Activated naive CD4-positive, alpha-beta T cell treated with anti-CD3 and anti-CD28 coated beads, Interleukin-2, amount 50 U/mL, for 72 hours (primary cell): Measurements from ENCODE around the gene CROCC2. TPM values are rescaled to one million over a fixed set of nuclear protein-coding genes. Genes with fewer than 3 reads are reported as not detected.

Experiments used
- ATAC-seq, 2 donors: fragments of 150-1000 bp; cut with Tn5 transposase; 2 replicates each; pipeline ENCODE4 v1.10.0; 2021; ENCODE audit warnings: mild to moderate bottlenecking in 2 of 2, moderate library complexity in 2 of 2
- DNase-seq, 2 donors: peaks; one replicate each; pipeline ENCODE4 v3.0.0; 2021 to 2022; ENCODE audit warnings: low spot score in 2 of 2
- H3K27ac Mint-ChIP-seq, 2 donors: one replicate each; pipeline ENCODE4 v1.8.0; 2022; ENCODE audit warnings: mild to moderate bottlenecking in 2 of 2, mixed read lengths in 2 of 2
- H3K36me3 Mint-ChIP-seq, 2 donors: one replicate each; pipeline ENCODE4 v1.8.0; 2022; ENCODE audit warnings: mixed read lengths in 2 of 2
- H3K9me3 Mint-ChIP-seq, 2 donors: one replicate each; pipeline ENCODE4 v1.8.0; 2022; ENCODE audit warnings: mixed read lengths in 2 of 2
- total RNA-seq, 2 donors: library from RNA; stranded (reverse); gene quantifications; one replicate each; pipeline ENCODE4 v1.2.3, GENCODE V29; 2022

Gene CROCC2
- not detected for total RNA-seq

DNA sequence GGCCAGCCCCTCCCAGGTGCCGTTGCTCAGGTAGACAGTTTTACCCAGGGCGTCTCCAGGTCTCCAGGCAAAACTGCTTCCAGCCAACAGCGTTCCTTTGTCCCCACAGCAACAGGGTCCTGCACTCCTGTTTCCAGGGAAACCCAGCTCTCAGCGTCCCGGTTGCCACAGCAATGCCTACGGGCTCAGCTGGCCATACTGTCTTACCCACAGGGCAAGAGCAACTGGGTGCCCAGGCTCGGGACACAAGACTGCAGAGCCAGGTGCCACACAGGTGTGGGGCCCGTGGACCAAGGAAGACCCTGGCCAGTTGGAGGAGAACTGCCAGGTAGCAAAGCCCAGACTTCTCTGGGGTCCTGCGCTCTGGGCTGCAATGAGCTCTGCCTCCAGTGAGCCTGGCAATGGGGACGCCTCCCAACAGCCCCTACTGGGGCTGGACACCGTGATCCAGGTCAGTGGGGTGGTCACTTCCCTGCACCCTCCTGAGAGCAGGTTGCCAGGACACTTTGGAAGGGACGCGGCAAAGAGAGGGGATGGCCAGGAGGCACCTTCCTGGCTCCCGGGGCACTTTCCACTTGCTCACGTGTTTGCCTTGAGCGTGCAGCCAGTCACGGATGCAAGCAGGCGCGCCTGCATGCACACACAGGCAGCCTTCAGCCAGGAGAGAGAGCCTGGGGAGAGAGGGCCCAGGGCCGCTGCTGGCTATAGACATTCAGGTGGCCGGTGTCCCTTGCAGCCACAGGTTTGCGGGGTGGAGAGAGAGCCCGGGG lies at the start of gene CROCC2:
Gene CROCC2, plus strand, starts transcription at position 196 of the 770 bp plus-strand sequence. Its CDS starts 178 bp downstream, at position 374.
- DNase-seq (no peak), ATAC-seq (no peak)
- no peaks in the 10 kb centered on the region for H3K36me3 Mint-ChIP-seq
- H3K9me3 Mint-ChIP-seq = no peaks in the 10 kb centered on the region
- no peak within 1 kb of the TSS for H3K27ac Mint-ChIP-seq

GRCh38 chr2:240857039-240858008 lies 48.8 kb upstream of the CROCC2 start:
- peaks cover 0 to 4% of the 10 kb centered on the region in 2 donors for H3K9me3 Mint-ChIP-seq
- H3K36me3 Mint-ChIP-seq = peaks cover 0 to 9% of the 10 kb centered on the region in 2 donors

DNA sequence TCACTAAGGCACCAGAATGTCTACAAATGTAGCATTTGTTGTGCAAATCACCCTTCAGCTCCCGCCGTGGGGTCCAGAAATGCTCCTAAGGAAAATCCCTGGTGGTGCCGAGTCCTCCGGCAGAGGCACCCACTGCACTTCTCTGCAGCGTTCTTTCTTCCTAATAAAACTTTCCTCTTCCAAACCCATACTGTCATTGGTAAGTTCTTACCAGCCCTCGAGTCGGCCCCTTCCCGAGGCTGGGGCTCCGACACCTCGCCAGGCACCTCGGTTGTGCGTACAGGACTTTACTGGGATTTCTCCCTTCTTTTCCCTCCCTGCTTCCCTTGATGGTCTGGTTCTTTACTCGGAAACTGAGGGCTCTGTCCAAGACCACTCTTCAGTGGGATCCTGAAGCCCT lies 47.8 kb upstream of the CROCC2 start:
- no peak for DNase-seq
- H3K27ac Mint-ChIP-seq = no peak overlapping the region
- peaks cover 0 to 9% of the 10 kb centered on the region in 2 donors for H3K36me3 Mint-ChIP-seq
- no peak for ATAC-seq
- H3K9me3 Mint-ChIP-seq = peaks cover 0 to 4% of the 10 kb centered on the region in 2 donors

More at GRCh38 chr2:240857039-240858008, 48.8 kb upstream of the CROCC2 start:
- no peak for DNase-seq
- no peak overlapping the region for H3K27ac Mint-ChIP-seq
- ATAC-seq = no peak

- no peak for DNase-seq
- no peak for ATAC-seq
- peaks cover 0 to 4% of the 10 kb centered on the region in 2 donors for H3K9me3 Mint-ChIP-seq
- peaks cover 0 to 9% of the 10 kb centered on the region in 2 donors for H3K36me3 Mint-ChIP-seq
- no peak overlapping the region for H3K27ac Mint-ChIP-seq
Measured at GRCh38 chr2:240858871-240859270, 47.3 kb upstream of the CROCC2 start.

DNA sequence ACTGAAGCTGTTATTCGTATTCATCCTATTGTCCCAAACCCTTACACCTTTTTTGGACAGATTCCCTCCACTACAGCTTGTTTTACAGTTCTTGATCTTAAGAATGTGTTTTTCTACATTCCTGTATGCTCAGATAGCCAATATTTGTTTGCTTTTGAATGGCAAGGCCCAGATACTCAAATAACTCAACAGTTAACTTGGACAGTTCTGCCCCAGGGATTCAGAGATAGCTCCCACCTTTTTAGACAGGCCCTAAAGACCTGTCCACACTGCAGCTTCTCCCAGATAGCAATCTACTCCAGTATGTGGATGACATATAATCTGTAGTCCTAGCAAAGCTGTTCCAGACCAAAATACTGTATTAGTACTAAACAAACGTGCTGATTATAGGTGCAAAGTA lies 44.6 kb upstream of the CROCC2 start:
- Mint-ChIP-seq H3K27ac (no peak overlapping the region), H3K36me3 (no peaks in the 10 kb centered on the region), H3K9me3 (no peaks in the 10 kb centered on the region)
- ATAC-seq = no peak
- DNase-seq = no peak

GRCh38 chr2:240864475-240864874 lies 41.7 kb upstream of the CROCC2 start:
- H3K27ac Mint-ChIP-seq = no peak overlapping the region
- H3K9me3 Mint-ChIP-seq = no peaks in the 10 kb centered on the region
- ATAC-seq (no peak), DNase-seq (no peak)
- no peaks in the 10 kb centered on the region for H3K36me3 Mint-ChIP-seq

DNA sequence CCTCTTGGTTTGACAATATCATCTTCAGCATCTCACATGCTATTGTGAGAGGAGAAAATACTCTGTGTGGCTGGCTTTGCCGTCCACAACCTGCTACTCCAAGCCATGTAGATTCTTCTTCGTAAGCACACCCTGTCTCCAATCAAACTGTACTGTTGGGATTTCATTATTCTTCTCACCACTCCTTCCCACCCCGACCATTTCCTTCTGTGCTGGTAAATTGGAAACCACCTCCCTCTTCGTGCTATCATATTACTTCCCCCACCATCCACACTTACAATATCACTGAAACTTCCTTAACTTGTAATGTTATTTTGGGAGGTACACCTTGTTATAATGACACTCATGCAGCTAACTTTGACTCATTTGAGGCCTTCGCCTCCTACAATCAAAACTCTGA lies 40.7 kb upstream of the CROCC2 start:
- H3K9me3 Mint-ChIP-seq = no peaks in the 10 kb centered on the region
- DNase-seq (no peak), ATAC-seq (no peak)
- H3K36me3 Mint-ChIP-seq = no peaks in the 10 kb centered on the region
- no peak overlapping the region for H3K27ac Mint-ChIP-seq

GRCh38 chr2:240868286-240869108 lies 37.6 kb upstream of the CROCC2 start, which contains the start of gene AGXT:
AGXT (plus strand) TSS chr2:240868824; CDS start chr2:240868866, 42 bp downstream.
- Mint-ChIP-seq H3K27ac (no peak within 1 kb of the TSS), H3K9me3 (no peaks in the 10 kb centered on the region), H3K36me3 (no peaks in the 10 kb centered on the region)
- DNase-seq (no peak), ATAC-seq (no peak)

DNA sequence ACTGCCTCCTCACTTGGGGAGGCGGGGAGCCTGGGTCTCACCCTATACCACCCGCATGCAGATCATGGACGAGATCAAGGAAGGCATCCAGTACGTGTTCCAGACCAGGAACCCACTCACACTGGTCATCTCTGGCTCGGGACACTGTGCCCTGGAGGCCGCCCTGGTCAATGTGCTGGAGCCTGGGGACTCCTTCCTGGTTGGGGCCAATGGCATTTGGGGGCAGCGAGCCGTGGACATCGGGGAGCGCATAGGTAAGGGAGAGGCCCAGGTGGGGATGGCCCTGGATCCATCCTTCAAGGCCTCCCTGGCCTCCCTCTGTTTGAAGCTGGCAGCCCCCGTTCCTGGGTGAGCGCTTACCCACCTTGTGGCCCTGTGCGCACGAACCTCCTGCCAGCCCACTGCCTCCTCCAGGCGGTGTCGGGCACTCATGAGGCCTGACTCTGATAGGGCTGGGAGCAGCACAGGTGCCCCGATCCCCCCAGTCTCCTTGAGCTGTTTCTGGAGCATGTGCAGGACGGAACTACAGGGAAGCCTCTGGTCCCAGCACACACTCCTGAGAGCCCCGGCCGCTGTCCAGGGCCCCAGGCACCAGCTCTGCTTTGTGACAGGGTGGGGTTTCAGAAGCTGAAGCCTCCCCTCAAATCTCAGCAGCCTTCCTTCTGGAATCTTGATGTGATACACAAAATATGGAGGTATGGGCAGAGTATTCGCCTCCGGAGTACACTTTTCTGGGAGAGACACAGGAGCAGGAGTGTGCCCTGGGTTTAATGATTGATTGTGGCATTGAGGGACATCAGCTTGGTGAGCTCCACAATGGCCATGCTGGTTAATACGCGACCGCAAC lies 36.8 kb upstream of the CROCC2 start:
- H3K9me3 Mint-ChIP-seq = no peaks in the 10 kb centered on the region
- ATAC-seq (no peak), DNase-seq (no peak)
- H3K27ac Mint-ChIP-seq = no peak overlapping the region
- H3K36me3 Mint-ChIP-seq = no peaks in the 10 kb centered on the region

GRCh38 chr2:240869956-240870875 lies 35.9 kb upstream of the CROCC2 start:
- no peak for ATAC-seq
- Mint-ChIP-seq H3K9me3 (no peaks in the 10 kb centered on the region), H3K27ac (no peak overlapping the region), H3K36me3 (no peaks in the 10 kb centered on the region)
- no peak for DNase-seq

GRCh38 chr2:240871071-240871958 lies 34.8 kb upstream of the CROCC2 start:
- ATAC-seq (no peak), DNase-seq (no peak)
- Mint-ChIP-seq H3K9me3 (no peaks in the 10 kb centered on the region), H3K27ac (no peak overlapping the region), H3K36me3 (no peaks in the 10 kb centered on the region)

- Mint-ChIP-seq H3K27ac (no peak overlapping the region), H3K36me3 (no peaks in the 10 kb centered on the region), H3K9me3 (no peaks in the 10 kb centered on the region)
- DNase-seq (no peak), ATAC-seq (no peak)
Measured at GRCh38 chr2:240872317-240873097, 33.6 kb upstream of the CROCC2 start.

DNA sequence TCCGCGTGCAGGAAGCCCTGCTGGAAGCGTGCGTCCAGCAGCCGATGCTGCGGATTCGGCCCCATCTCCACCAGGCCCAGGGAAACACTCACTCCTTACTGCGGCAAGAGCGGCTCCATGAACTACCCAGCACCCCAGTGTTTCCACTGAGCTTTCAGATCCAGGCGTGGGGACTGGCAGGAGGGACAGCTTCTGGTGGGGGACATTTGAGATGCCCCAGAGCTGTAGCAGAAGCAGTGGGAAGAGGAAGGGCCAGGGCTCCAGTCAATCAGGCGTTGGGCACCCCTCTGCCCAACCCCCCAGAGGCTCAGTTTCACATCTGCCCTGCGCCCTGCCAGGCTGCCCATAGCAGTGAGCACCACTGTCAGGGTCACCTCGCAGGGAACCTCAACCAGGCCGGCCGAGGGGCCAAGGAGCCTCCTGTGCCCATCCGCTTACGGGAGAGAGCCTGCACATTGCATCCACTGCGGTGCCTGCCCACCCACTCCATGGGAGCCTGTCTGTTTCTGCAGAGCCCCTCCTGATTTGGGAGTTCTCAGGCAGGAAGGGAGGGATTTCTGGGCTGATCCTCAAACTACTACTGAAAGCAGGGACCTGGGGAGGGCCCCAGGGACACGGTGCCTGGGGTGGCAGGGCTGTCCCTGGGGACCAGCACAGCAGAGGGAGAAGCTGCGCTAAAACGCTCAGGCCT lies 32.9 kb upstream of the CROCC2 start:
- H3K36me3 Mint-ChIP-seq = no peaks in the 10 kb centered on the region

More for the DNA sequence above, 32.9 kb upstream of the CROCC2 start:
- ATAC-seq = no peak
- H3K27ac Mint-ChIP-seq = no peak overlapping the region
- no peaks in the 10 kb centered on the region for H3K9me3 Mint-ChIP-seq
- DNase-seq = no peak
